Activated CD8-positive, alpha-beta memory T cell treated with anti-CD3 and anti-CD28 coated beads for 36 hours (primary cell): ENCODE results near the gene WDR87. TPM values are rescaled to one million over a fixed set of nuclear protein-coding genes. Genes with fewer than 3 reads are reported as not detected.

ENCODE experiments used
- CTCF ChIA-PET: fragments of 350-600 bp; sonication (Branson Sonifier 250); formaldehyde crosslinking; loops from one replicate; lab custom pipeline; 2021; ENCODE audit warnings: antibody characterized with exemption; lab: Charles Lee
- POLR2A ChIA-PET: fragments of 350-600 bp; sonication (Branson Sonifier 250); formaldehyde crosslinking; loops from one replicate; lab custom pipeline; 2021; ENCODE audit warnings: antibody characterized with exemption; lab: Charles Lee
- total RNA-seq, 2 experiments: library from RNA; stranded (reverse); gene quantifications; one replicate each; pipeline ENCODE4 v1.2.3, GENCODE V29; 2021

Gene WDR87
- total RNA-seq = not detected

DNA sequence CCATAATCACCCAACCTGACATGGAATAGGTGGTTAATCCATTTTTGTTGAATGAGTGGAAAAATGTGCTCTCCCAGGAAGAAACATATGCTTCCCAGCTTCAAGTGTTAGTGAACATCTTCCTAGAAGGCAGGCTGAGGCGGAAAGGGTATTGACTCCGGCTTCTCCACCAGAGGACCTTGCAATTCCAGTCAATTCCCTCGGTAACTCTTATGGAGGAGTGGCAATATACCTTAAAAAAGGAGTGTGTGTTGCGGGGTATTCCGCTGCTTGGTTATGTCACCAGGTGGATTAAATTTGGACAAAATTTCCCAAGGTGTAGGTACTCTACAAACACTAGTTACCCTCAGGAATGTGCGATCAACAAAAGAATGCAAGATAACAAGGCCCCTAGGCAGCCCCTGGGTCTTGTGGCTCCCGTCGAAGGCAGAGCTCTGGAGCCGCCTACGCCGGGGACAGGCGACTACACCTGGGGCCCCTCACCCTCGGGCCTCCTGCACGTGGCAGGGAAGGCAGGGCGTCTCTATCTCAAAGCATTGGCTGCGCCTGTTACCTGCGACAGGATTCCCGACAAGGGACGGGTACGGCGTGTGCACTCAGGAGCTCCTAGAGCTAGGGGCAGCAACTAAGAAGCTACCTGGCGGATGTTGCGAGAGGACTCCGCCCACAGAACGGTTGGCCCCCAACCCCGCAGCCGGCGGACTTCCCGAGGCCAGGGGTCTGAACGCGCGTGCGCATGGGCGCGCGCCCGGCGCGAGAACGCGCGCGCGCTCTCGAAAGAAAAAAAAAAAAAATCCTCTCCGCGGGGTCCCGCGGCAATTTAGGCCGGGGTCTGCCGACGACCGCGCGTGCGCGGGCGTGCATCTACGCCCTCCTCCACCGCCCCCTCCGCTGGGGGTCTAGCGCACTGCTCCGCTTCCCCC lies at the start of gene WDR87:
WDR87 (minus strand) TSS at position 649 of the 923 bp plus-strand sequence. CDS start 8,355 bp downstream, outside the sequence.
- ChIA-PET CTCF (interaction anchor here (0.6 to 2.4 kb wide), 9 partner anchors 8 to 430 kb away, joined by 3 to 7 read pairs (median 4); partner anchors contain the start of gene CATSPERG), POLR2A (interaction anchor here (0.7 to 1.7 kb wide), 3 partner anchors 9 to 468 kb away, joined by 3 to 8 read pairs (median 4); partner anchors contain the start of gene PSMD8)

DNA sequence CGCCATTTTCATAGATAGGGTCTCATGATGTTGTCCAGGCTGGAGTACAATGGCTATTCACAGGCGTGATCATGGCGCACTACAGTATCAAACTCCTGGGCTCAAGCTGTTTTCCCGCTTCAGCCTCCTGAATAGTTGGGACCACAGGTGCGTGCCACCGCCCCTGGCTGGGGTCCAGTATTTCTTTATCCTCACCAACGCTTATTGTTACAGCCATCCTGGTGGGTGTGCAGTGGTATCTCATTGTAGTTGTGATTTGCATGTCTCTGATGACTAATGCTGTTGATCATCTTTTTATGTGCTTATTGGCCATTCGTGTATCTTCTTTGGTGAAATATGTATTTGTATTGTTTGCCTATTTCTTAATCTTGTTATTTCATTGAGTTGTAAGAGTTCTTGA lies 49.6 kb upstream of the WDR87 start:
- ChIA-PET CTCF (no interaction called here), POLR2A (no interaction called here)

DNA sequence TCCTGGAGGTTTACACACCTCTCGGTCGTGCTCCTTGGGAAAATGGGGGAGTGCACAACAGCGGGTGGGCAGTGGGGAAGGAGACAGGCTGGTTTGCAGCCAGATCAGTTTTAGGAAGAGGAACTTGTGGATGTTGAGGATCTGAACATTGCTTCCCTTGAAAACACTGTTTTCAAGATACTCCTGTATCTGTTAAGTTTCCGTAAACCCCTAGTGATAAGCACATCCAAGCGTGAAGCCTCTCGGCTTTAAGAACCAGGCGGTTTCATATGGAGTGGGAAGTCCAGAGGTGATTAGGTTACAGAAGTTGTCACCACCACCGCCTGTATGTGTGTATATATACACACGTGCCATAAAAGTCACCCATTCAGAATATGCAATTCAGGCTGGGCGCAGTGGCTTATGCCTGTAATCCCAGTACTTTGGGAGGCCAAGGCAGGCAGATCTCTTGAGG lies 48.1 kb upstream of the WDR87 start:
- ChIA-PET POLR2A (no interaction called here), CTCF (no interaction called here)

DNA sequence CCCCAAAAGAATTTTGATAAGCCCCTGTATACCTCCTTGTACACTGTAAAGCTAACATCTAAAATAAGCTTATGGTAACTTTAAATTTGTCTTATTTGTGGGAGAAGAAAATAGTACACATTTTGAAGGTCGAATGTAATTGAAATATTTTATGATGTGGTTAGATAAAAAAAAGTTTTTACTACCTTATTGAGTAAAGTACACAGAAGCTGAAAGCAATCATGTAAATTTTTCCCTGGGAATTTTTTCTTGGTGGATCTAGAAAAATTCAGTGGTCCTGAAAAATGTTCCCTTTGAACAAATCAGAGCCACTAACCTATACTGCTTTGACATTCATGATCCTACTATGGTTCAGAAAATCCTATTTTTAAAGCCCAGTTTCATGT lies 47.5 kb upstream of the WDR87 start:
- ChIA-PET POLR2A (no interaction called here), CTCF (no interaction called here)

DNA sequence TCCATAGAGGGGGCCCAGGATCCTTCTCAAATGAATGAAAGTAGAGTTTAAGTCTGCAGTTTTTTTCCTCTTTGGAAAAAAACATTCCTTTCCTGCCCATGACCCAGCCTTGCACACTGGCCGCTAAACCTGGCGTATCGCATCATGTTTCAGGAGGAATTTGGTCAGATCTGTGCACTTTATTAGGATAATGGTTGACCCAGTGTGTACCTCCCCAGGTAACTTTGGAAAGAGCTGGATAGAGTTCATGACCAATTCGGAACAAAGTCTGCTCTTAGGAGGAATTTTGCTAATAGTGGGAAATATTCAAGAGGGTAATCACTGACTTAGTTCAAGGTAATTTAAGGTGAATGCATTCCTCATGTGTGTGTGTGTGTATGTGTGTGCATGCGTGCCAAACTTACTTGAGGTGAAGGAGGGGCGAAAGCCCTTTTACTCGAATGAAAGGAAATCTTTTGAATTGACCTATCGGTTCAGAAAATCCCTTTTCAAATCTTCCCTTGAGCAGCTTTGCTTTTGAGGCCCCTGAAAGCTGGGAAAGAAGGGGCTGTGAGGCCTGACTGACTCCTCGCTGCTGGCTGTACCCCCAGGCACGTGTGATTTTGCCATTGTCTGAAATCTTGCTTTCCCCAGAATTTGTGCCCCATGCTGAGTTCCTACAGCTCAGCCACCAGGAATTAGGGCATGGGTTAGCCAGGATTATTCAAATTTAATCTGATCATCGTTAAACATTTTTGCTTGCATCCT lies 47.0 kb upstream of the WDR87 start:
- ChIA-PET CTCF (no interaction called here), POLR2A (no interaction called here)

DNA sequence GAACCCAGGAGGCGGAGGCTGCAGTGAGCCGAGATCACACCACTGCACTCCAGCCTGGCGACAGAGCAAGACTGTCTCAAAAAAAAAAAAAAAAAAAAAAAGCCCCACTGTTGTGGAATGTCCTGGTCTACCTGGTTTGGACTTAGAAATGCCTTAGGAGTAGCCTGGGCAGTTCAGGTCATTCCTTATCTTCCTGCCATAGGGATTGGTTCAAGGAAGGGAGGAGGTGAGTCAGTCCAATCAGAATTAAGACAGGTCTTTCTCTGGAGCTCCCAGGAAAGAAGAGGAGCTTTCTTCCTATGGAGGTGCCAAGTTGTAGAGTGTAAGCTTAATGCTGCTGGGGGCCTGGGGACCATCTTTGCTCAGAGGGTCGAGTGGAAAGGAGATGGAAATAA lies 45.4 kb upstream of the WDR87 start:
- POLR2A ChIA-PET = no interaction called here
- CTCF ChIA-PET = interaction anchor here (0.7 kb wide), 1 partner anchor 40 kb away, joined by 3 read pairs; no protein-coding TSS in a partner anchor

DNA sequence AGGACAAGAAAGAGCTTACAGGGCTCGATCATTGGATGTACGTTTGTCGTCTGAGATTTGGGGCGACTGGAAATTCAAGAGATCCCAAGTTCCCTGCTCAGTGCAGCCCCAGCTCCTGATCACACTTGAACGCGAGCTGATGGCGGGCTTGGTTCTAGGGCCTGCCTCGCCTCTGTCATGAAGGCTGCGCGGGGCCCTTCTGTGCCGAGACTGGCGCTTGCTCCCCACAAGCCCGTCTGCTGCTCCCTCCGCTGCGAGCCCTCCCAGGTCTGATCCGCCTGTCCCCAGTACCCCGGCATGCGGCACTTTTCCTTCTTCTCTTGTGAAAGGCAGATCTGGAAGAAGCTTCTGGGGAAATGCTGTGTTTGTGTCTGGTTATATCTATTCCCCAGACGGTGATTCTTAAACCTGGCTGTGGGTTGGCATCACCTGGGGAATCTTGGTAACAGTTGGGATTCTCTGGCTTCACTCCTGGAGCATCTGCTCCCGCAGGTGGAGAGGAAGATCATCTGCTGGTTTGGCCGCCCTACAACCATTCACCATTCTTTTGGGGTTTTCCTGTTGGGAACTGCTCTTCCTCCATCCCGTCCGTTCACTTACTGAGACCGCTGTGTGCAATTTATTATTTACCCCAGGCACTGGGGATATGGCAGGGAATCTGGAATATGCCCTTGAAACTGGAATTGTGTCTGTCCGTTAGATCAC lies 44.2 kb upstream of the WDR87 start:
- CTCF ChIA-PET = interaction anchor here (0.6 kb wide), 1 partner anchor 37 kb away, joined by 3 read pairs; no protein-coding TSS in a partner anchor
- POLR2A ChIA-PET = no interaction called here

DNA sequence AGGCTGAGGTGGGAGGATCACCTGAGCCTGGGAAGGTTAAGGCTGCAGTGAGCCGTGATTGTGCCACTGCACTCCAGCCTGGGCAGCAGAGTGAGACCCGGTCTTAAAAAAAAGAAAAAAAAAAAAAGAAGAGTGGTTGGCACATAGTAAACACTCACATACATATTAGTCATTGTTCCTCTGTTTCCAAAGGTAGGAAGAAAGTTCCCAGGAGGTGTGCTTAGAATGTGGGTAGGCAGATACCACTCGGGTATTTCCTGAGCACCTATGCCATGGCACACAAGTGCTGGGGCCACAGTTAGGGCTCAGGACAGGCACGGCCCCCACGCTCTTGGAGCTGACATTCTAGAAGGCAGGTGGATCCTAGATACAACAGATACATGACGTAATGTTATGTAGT lies 42.0 kb upstream of the WDR87 start:
- ChIA-PET CTCF (interaction anchor here (0.8 kb wide), 1 partner anchor 351 kb away, joined by 3 read pairs; no protein-coding TSS in a partner anchor), POLR2A (no interaction called here)

DNA sequence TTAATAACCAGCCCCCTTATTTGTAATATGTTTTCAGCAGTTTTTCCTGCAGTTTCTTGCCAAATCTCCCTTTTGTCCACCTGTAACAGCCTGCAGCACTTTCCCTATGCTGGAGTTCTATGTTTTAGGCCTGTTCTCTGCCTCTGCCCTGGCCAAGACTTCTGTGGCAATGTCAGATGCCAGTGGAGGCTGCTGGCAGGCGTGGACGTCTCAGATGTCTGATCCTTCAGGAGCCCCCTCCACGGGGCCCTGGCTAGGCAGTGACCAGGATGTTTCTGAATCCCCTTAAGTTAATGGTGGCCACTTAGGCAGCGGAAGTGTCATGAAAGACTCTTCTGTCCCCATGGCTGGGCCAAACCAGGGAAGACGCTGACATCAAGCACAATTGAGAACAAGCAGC lies 41.4 kb upstream of the WDR87 start:
- POLR2A ChIA-PET = no interaction called here
- CTCF ChIA-PET = no interaction called here

DNA sequence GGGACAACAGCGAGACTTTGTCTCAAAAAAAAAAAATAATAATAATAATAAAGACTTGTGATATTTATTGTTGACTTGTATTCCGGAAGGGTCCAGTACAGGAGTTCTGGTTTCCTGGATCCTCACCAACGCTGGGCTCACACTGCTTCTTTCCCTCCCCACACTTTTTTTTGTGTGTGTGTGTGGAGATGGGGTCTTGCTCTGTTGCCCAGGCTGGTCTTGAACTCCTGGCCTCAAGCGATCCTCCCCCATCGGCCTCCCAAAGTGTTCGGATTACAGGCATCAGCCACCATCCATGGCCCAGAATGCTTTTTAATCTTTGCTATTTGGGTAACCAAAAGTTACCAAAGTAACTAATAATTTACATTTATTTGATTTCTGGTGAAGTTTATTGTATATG lies 39.7 kb upstream of the WDR87 start:
- ChIA-PET CTCF (no interaction called here), POLR2A (no interaction called here)

DNA sequence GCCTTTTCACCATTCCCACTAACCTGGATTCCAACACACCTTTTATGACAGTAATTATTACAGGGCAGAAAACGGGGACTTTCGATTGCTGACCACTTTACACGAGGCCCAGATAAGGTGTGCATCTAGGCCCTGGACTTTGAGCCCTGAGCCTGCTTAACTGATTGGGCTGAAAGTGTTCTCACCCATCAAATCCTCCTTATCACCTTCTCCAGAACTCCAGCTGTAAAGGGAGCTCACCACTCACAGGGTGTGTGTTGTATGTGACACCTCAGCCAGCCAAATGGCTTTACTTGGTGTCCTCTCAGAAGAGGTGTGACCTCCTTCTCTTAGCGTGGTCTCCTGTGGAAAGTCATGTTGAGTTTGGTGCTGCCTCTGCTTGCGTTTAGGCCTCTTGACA lies 37.1 kb upstream of the WDR87 start:
- ChIA-PET CTCF (no interaction called here), POLR2A (no interaction called here)

DNA sequence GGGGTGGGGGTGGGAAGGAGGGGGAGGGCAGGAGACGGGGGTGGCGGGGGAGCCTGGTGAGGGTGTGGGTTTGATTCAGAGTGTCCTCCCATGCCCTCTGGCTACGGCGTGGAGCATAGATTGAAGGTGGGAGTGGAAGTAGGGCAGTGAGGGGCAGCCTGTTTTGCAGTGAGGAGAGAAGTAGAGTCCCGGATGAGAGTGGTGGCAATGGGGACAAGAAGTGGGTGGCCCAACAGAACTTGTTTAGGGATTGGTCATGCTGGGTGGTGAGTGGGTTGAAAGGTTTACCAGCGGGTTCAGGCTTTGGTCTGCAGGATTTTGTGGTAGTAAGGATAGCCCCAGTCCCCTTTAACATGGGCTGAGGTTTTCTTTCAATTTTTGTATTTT lies 36.1 kb upstream of the WDR87 start:
- ChIA-PET POLR2A (no interaction called here), CTCF (no interaction called here)

DNA sequence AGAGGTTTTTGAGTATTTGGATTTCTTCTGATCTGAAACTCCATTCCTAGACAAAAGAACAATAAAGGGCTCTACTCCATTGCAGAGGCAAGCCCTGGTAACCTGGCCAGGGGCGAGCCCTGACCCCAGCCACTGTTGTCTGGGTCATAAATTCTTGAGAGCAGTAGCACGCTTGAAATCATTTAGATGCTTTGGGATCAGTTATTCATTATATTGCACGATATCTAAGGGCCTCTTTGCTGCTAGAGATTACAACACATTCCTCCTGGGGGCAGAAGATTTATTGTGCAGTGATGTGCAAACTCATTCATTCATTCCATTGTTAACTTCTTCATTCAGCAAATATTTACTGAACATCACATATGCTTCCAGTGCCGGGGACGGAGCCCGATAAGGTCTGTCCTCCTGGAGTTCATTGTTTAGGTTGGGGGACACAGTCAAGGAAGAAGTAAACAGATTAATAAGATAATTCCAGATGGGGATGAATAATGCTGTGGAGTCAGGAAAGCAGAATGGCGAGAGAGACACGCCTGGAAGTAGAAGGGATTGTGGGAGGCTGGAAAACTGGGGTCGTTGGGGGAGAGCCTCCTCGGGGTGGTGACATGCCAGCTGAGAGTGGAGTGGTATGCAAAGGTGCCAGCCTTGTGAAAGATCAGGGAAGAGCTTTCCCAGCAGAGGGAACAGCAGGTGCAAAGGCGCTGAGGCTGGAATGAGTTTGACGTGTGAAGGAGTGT lies 35.6 kb upstream of the WDR87 start:
- POLR2A ChIA-PET = no interaction called here
- CTCF ChIA-PET = no interaction called here

DNA sequence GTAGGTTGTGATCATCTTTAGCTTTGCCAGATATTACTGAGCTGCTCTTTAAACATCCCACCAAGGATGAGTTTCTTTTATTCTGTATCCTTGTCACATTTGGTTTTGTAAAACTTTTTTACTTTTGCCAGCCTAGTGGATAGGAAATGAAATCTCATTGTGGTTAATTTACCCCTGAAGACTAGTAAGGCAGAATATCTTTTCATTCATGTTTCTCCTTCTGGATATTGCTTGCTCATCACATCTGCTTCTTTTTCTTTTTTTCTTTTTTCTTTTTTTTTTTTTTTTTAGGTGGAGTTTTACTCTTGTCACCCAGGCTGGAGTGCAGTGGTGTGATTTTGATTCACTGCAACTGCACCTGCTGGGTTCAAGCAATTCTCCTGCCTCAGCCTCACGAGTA lies 32.0 kb upstream of the WDR87 start:
- CTCF ChIA-PET = interaction anchor here (0.7 kb wide), 1 partner anchor 164 kb away, joined by 4 read pairs; no protein-coding TSS in a partner anchor
- POLR2A ChIA-PET = no interaction called here

DNA sequence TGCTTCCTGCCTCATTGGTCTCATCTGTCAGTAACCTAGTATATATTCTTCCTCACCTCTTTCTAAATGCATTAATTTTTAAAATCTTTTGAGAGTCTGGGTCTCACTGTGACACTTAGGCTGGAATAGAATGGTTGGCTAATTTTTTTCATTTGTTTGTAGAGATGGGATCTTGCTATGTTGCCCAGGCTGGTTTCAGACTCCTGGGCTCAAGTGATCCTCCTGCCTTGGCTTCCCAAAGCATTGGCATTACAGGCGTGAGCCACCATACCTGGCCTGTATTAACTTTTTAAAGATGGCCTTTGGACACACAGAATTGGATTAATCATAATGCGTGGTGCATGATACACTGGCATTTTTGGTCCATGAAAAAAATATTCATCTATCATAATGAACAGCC lies 30.5 kb upstream of the WDR87 start:
- ChIA-PET CTCF (interaction anchor here (0.7 kb wide), 1 partner anchor 67 kb away, joined by 4 read pairs; no protein-coding TSS in a partner anchor), POLR2A (no interaction called here)

DNA sequence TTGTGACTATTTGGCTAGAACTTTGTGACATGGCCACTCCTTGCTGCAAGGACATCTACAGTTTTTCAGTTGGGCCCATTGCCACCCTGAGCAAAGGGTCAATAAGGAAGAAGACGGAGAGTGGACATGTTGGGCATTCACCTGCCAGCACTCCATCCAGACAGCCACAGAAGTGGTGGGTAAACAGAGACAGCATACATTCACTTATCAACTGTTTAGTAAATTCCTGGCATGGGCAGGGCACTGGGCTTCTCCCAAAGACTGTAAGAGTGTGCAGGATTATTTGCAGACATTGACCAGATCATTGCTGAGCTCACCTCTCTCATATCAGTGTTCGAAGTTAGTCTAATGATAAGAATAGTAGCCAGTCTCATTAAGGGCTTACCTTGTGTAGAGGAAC lies 29.8 kb upstream of the WDR87 start:
- ChIA-PET POLR2A (no interaction called here), CTCF (no interaction called here)

DNA sequence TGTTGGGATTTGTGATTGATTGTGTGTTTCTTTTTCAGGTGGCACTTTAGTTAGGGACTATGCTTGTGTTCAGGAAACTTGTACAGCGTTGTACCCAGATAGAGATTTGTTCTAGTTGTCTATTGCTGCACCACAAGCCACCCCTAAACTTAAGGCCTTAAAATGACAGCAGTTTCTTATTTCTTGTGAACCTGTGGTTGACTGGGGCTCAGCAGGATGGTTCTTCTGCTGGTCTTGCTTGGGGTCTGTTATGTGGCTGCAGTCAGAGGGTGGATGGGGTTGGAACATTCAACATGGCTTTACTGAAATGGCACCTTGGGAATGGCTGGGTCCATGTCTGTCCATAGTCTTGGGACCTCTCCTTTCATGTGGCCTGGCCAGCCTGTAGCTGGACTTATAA lies 28.9 kb upstream of the WDR87 start:
- CTCF ChIA-PET = no interaction called here

DNA sequence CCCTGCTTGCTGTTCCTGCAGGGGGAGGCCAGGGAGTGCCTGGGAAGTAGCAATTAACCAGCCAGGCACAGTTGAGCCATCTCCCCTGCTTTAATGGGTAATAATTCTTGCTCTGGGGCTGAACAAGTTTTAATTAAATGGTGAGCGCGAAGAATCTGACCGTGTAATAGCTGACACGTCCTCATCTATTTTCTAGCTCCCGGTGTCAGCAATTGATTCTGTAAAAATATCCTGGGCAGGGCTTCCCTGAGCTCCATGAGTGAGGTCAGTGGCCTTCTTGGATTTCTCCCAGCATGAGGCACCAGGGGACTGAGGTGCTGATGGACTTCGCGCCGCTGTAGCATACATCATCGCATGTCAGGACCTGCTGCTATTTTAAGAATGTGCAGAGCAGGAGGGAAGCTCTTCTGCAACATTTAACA lies 27.6 kb upstream of the WDR87 start:
- CTCF ChIA-PET = no interaction called here
- POLR2A ChIA-PET = no interaction called here

More for the DNA sequence above, 28.9 kb upstream of the WDR87 start:
- POLR2A ChIA-PET = no interaction called here
